Measurements from ENCODE around the gene GPR78.

Gene GPR78

DNA sequence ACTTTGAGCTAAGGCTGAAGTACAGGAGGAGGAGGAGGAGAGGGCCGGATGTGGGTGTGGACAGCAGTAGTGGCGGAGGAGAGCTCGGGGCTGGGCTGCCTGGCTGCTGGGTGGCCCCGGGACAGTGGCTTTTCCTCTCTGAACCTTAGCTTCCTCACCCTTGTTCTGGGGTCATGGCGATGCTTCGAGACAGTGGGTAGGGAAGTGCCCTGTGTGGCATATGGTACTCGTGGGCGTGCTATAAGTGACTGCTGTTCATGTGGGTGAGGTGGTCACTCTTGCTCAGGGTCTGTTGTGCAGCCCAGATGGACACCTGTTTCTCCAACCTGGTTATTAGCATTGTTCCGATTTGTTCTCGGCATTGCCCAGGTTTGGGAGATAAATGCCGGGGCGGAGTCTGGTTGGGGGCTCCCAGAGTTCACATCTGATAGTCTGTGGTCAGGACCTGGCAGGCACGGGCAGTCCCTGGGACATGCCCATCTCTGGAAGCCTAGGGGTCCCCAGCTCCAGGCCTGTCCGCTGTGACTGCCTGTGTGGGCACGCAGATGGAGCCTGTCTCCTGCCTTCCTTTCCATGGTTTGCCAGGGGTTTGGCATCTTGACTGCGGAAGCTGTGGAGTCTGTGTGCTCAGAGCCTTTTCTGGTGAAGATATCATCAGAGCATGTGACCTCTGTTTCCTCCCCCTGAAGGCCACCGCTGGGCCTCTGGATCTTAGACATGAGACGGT is 7.4 kb downstream of the GPR78 start:
- DNase-seq, result no peak

DNA sequence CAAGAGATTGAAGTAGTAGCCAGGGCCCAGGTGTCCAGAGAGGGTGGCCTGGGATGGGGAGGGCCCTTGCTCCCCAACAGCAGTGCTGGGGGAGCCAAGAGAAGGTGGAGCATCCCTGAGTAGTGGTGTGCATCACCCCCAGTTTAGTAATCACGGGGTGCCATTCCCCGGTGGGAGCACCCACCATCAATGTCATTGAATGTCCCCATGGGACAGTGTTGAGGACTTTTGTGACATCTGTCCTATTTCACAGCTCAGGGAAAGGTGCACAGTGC is 7.9 kb downstream of the GPR78 start:
- no peak for DNase-seq

DNA sequence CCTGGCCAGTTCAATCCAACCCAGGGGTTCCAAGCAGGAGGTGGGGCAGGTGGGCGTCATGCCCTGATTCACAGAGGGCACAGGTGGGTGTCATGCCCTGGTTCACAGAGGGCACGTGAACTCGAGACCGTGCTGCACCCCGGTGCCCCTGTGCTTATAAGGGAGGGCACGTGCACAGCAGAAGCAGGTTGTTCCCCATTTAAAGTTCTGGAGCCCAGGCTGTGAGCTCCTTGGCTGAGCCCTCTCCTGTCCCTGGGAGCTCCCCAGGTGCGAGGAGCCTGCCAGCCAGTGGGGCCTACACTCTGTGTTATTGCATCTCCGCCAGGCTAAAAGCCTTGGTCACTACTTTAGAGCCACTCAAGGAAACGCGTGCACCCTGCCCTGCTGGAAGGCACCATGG is 9.1 kb downstream of the GPR78 start:
- no peak for DNase-seq

DNA sequence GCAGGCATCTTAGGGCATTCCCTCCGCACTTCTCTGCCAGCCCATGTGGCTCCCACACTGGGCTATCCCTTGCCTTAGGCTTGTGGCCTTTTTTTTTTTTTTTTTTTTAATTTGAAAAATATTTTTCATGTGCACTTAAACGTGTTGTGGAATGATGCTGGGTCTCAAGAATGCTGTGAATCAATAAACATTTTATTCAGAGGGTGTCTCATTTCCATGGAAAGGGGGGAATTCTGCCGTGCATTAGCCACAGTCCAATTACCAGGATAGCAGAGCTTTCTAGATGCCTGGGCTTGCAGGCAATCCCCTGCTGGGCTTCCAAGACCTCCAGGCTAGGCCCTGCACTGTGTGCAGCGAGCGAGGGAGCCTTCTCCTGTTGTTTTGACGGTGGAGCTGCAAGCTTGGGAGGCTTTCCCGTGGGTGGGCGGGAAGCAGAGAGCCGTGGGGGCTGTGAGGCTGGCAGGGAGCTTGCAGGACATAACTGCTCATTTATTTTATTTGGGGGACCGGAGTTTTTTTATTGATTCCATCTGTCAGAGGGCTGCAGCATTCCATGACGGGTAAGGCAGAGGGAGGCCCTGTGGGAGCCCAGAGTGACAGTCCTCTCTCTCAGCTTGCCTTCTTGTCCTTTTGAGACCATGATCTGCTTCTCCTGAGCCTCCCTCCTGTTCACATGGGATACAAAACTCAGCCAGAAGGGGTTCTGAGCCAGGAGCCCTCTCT is 9.8 kb downstream of the GPR78 start:
- DNase-seq, result no peak

DNA sequence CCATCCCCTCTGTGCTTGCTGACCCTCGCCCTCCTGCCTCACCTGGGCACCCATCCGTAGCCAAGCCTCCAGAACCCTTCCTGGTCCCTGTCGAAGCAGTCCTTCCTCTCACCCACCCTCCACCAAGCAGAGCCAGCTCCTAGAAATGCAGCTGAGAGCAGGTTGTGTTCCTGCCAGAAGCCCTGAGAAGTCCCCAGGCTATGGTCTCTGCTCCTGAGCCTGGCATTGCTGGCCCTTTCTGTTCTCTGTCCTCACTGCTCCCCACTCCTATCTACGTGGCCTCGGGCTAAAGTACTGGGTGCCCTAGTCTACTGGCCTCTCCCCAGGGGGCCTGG is 10.3 kb downstream of the GPR78 start:
- DNase-seq, result no peak

DNA sequence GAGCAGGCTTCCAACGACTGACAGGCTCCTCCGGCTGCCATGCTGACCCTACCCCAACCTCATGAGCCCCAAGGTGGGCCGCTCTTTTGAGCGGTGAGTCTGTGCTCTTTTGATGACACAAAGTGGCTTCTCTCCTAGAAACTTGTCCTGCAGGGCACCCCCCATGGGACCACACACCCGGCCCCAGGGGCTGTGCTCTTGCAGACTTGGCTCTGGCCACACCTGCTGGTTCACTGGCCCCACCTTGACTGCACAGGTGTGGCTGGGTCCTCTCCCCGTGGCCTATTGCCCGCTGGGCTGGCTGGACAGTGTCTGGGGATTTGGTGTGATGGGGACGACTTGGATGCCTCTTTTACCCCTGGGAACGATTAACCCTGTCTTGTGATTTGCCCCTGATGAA is 10.9 kb downstream of the GPR78 start:
- no peak for DNase-seq

DNA sequence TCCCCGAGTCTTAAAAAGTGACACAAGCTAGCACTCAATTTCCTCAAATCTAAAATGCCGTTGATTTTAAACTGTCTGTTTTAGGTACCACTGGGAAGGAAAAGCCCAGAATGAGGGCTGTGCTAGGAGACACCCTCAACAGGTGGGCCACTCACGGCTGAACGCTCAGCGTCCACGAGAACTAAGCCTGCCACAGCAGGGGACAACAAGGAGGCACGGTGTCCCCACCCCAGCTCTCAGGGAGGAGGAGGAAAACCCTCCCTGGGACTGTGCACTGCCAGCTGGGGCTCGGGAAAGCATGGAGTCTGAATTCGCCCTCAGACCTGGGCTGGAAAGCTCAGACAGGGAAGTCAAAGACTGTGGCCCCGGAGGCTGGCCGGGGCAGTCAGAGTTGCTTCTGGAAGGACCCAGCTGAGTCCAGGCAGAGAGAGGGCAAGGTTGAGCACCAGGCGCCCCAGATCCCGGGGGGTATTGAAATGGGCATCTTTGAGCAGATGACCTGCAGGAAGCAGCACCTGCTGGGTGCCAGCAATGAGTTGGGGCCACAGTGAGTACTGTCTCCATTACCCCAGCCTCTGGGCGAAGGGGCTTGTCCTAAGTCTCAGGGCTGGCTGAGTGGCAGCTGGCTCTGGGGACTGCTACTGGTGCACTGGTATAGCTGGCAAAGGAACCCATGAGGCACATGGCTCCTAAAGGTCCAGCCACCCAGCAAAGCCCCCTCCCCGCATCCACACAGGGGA is 11.6 kb downstream of the GPR78 start:
- DNase-seq, result no peak

DNA sequence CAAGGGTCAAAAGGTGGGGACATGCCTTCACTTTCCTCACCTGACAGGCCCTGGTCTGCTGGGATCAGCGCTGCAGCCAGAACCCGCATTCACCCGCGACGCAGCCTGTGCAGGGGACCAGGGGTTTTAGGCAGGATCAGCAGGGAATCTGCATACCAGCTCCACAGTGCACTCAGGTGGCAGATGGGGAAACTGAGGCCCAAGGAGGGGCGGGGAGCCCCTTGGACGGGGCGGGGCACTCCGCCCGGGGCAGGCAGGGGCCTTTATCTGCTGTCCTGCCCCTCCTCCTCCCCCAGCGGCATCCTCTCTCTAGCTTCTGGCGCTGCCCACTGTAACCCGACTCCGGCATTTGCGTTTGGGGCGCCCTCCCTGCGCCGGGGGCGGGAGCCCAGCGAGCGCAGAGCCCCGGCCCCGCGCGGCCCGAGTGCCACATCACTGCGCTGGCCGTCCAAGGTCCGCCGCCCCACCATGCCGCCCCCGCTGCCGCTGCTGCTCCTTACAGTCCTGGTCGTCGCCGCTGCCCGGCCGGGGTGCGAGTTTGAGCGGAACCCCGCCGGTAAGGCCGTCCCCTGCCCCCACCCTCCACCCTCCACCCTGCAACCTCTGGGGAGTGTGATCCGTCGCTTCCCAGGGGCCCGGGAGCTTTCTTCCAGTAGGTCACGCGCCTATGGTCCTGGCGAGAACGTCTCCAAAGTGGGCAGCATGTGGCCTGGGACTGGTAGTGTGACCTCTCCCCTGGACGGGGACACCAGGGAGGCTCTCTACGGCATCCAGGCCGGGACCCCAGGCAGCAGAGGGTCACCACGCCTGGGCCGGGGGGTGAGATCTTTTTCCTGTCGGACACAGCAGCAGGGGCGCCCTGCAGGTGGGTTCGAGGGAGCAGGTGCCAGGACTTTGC is 12.4 kb downstream of the GPR78 start, which contains the start of gene CPZ:
Gene CPZ (plus strand): TSS at position 400 of the 898 bp plus-strand sequence. CDS start 69 bp downstream, at position 469.
- no peak for DNase-seq

DNA sequence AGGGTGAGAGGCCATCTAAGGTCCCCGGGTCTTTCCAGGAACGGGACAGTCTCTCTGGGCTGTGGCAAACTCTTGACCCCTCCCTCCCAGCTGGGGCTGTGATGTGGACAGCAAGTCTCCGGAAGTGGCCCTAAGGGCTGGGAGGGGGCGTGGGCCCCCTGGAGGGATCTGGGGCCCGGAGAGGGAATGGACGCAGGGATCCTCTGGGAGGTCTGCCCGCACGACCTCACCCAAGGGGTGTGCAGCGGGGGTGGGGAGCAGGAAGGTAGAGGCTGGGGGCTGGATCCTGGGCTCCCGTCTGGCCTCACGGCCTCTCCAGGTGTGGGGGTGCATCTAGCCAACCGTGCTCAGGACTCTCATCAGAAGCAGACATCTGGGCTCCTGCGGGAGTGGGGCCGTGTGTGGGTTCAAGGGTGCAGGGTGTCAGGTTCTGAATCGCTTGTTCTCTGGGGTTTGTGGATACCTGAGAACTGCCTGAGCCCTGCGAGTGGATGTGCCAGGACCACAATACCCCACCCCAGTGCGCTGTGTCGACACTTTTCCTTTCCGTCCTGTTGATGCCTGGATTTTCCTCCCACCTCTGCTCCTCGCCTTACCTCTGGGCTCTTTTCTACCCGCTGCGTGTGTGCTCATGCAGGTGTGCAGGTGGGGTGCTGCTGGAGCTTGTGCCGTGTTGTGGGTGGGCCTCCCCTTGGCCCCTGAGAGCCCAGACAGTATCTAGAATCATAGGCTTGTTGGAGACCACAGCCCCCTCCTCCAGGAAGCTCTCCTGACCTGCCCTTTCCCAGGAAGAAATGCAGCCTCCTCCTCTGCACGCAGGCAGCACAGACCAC is 13.3 kb downstream of the GPR78 start:
- DNase-seq, result no peak

DNA sequence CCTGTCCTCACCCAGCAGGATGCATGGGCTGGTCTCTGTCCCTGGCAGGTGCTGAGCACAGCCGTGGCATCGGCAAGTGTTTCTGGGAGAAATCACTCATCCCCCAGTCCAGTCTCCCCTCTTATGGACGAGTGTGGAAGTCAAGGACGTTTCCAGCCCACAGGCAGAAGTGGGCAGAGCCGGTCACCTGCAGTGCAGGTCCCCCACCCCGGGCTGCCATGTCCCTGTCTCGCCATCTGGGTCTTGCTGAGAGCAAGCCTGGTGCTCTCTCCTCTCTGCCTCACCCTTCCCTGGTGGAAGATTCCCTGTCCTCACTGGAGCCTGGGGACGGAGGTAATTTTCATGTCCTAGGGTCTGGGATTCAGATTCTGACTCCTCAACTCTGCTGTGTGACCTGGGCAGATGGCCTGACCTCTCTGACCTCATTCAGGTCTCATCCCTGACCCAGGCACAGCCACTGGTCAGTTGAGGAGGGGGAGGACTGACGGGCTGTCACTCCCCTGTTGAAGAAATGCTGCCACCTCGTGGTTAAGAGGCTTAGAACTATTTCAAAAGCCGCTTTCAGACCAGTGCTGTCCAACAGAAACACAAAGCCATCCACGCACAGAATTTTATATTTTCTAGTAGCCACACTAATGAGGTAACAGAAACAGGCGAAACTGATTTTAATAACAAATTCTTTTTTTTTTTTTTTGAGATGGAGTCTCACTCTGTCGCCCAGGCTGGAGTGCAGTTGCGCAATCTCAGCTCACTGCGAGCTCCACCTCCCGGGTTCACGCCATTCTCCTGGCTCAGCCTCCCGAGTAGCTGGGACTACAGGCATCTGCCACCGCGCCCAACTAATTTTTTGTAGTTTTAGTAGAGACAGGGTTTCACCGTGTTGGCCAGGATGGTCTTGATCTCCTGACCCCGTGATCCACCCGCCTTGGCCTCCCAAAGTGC is 14.2 kb downstream of the GPR78 start:
- DNase-seq, result no peak

DNA sequence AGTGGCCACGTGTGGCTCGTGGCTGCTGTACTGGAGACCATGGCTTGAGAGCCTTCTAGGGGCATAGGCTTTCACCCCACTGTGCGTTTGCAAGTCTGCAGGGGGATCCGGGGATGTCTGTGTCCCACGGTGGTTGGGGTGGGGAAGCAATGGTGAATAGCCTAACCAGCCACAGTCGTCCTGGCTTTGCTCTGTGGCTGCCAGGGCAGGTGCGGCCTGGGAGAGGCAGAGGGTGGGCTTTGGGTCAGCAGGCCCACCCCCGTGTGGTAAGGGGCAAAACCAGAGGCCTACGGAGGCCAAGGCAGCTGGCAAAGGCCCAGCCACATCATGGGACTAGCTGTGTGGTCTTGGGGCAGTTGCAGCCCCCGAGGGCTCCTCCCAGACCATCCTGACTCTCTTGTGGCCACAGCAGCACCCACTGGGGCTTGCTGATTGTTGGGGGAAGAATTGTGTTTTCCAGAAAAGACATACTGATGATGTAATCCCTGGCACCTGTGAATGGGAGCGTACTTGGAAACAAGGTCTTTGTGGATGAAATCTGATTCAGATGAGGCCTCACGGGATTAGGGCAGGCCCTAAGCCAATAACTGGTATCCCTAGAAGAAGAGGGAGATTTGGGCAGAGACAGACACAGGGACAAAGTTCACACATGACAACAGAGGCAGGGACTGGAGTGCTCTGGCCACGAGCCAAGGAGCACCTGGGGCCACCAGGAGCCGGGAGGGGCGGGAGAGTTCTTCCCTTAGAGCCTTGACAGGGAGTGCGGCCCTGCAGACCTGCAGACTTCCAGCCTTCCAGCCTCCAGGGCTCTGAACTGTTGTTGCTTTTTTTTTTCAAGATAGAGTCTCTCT is 15.3 kb downstream of the GPR78 start:
- no peak for DNase-seq

DNA sequence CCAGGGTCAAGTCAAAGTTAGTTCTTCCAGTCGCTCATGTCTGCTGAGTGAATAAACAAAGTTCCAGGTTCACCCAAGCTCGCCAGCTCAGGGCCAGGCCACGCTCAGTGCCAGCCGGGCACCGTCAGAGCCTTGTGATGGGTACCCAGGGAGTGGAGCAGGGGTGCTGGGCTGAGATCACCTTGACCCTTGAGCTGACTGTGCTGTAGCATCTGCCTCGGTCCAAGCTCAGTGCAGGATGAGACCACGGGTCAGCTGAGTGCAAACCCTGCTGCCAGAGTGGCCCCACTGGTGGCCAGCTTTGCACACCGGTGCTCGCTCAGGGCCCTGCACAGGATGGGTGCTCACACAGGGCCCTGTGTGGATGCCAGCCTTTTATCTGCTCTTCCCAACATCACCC is 16.7 kb downstream of the GPR78 start:
- no peak for DNase-seq

DNA sequence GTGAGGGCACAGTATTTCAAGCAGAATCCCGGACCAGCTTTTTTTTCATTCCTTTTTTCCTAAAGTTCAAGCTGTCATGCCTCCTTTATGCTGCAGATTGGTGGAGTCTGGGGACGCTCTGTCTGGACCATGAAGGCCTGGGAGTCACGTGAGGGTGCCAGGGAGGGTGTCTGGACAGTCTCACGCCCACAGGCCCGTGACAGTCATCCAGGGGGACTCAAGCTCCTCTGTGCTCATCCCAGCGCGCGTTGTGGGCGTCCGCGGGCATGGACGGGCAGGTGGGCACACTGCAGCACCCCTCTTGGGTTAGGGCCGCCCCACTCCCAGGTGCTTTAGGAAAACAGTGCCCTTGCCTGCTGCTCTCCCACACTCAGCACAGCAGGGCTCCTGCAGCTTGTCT is 17.1 kb downstream of the GPR78 start:
- no peak for DNase-seq

DNA sequence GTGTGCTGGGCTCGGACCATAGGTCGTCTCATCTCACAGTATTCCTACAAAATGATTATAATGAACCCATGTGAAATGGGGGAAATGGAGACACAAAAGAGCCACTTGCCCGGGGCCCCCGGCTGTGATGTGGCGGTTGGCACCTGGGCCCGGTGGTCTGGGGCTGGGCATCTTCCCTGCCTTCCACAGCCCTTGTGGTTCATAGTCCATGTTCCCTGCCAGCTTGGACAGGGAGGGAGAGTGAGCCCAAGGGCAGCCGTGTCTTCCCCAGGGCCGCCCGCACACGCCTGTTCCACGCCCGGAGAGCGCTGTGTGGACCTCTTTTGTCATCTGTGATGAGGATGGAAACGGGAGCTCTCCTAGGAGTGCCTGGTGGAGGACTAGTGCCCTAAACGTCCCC is 17.6 kb downstream of the GPR78 start:
- DNase-seq, result no peak

DNA sequence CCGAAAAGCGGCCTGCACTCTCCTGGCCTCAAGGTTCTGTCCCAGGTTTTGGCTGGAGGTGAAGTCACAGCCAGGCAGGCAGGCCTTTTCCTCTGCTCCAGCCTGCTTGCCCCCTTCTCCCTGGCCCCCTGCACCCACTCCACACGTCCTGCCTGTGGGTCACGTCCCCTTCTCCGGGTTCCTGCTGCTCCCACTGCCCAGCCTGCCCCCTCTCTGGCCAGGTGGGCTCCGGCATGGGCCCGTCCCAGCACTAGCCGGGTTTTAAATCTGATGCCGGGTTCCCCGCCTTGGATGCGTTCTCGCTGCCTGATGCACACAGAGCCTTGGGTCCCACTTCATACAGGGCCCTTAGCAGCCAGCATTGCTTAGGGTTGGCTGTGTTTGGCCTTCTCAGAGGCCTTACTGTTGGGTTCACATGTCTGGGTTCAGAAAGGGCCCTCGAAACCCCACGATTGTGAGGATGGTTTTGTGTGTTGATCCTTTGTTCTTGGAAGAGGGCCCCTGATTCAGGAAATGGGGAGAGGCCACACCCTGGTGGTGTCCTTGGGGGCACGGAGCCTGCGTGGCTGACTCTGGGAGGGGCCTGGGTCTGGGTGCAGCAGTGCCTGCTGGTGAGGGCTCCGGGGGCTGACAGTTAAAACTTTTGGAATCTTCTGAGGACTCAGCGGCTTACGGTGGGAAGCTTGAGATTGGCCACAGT is 18.3 kb downstream of the GPR78 start:
- no peak for DNase-seq

DNA sequence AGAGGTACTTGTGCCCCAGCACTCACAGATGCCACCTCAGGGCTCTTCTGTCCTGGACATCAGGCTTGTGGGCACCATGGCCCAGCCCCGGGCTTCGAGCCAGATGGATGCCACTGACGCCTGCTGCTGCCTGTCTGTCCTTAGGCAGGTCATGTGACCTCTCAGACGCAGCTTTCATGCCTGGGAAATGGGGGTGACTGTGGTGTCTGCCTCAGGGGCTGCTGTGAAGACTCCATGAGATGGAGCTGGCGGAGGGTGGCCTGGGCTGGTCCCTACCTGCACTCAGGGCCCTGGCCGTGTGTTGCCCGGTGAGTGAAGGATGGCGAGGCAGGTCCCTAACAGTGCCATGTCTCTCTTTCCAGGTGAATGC is 18.9 kb downstream of the GPR78 start:
- no peak for DNase-seq

DNA sequence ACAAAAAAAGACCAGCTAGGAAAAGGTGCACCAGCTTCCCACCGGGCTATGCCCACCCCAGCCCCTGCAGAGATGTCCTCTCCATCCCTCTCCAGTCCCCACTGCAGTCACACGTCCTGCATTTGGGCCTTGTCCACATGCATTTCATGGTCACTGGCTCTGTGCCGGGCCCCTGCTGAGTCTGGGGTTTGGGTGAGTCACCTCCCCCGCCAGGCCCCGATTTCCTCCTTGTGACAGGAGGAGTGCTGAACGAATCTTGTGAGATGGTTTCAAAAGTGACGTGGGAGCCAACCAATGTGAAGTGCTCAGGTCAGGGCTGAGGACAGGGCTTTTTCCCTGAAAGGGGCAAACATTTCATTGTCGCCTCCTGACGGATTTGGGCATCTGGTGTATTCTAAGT is 19.5 kb downstream of the GPR78 start:
- DNase-seq, result no peak

DNA sequence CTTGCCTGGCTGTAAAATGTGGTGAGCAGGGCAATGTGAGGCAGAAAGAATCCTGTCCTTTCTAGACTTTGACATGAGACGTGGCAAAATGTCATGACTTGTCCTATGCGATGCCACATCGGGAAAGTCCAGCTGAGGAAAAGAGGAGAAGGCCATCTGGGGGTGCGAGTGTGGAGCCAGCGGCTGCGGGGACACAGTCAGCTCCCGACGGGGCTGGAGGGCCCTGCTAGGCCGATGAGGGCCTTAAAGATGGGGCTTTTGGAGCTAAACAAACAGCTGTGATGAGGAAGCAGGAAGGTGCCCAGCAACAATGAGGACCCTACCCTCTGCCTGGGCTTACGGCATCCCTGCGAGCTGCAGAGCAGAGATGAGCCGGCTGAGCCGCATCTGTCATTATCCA is 20.1 kb downstream of the GPR78 start:
- DNase-seq, result no peak

DNA sequence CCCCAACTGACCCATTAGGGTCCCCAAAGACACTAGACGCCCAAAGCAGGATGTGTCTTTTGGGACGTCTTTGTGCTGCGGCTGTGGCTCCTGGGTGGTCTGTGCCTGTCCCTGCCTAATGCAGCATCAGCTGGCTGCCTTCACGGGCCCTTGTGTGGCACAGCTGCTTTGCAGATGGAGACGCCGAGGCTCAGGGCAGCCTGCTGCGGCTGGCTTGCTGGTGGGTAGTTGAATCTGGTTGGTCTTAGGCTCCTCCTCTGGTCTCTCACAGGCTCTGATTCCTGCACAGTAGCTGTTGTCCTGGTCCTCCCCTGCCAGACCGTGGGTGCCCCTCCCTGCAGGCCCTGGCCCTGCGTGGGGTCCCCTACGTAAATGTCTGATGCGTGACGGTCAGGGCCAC is 20.5 kb downstream of the GPR78 start:
- DNase-seq, result no peak

DNA sequence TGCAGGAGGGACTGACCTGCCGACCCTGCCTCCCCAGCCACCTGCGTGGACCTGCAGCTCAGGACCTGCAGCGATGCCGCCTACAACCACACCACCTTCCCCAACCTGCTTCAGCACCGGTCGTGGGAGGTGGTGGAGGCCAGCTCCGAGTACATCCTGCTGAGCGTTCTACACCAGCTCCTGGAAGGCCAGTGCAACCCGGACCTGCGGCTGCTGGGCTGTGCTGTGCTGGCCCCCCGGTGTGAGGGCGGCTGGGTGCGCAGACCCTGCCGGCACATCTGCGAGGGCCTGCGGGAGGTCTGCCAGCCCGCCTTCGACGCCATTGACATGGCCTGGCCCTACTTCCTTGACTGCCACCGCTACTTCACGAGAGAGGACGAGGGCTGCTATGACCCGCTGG is 20.9 kb downstream of the GPR78 start:
- no peak for DNase-seq

Measured in T-helper 9 cell (primary cell).